K562 (cell line): Measurements from ENCODE around the gene NPIPA3. TPM values are rescaled to one million over a fixed set of nuclear protein-coding genes. Genes with fewer than 3 reads are reported as not detected.

Experiments
- ATAC-seq: fragments of 200-7000 bp; cut with Tn5 transposase; 3 replicates; pipeline ENCODE4 v1.9.1; 2020; ENCODE audit warnings: moderate library complexity
- BruUV-seq: library from RNA; stranded (reverse); fragments of 400-500 nt; replicated peaks from 2 replicates; lab custom pipeline; 2021; lab: Mats Ljungman, UMichigan
- CTCF ChIA-PET: fragments of 300-600 bp; formaldehyde crosslinking; extraction: SDS; loops from one replicate; lab custom pipeline; 2021; ENCODE audit warnings: low intra/inter-chr PET ratio; lab: Yijun Ruan, JAX
- POLR2A ChIA-PET: fragments of 300-600, 350-650 bp; sonication (Branson Sonifier 250); formaldehyde crosslinking; extraction: SDS; loops from one replicate; lab custom pipeline; 2021; ENCODE audit warnings: antibody characterized with exemption, inconsistent platforms; lab: Yijun Ruan, JAX
- DNase-seq, 4 experiments: peaks; one replicate each; pipeline versions ENCODE4 v3.0.0 to v3.0.0-alpha.2; 2011 to 2018; ENCODE audit warnings: low spot score in 3 of 4, mixed read lengths in 3 of 4; ENCODE audit errors: extremely low read depth in 1 of 4
- FAIRE-seq: peaks from 2 replicates; lab custom pipeline; 2011; peaks lifted over from hg19 to GRCh38; lab: Jason Lieb, UNC
- H2AFZ ChIP-seq: 2 replicates; pipeline ENCODE4 v1.6.0; 2011; ENCODE audit warnings: low read depth, low read length, control low read depth, inconsistent platforms
- H3K27ac ChIP-seq: fragments of 200-600 bp; 3 replicates; pipeline ENCODE4 v1.8.0; 2011; ENCODE audit warnings: low read depth, mild to moderate bottlenecking, control low read depth, inconsistent platforms, low read length, moderate library complexity, mixed read lengths; ENCODE audit errors: extremely low read depth
- H3K27me3 ChIP-seq, 2 experiments: fragments of 300-600 bp in 1 of 2; 2 replicates in 1 of 2; 3 replicates in 1 of 2; pipeline versions ENCODE4 v1.6.0 to v1.8.0; 2011; ENCODE audit warnings: inconsistent platforms in 2 of 2, low read length in 2 of 2, mild to moderate bottlenecking in 1 of 2, mixed read lengths in 1 of 2, moderate library complexity in 1 of 2; ENCODE audit not compliant: control insufficient read depth in 2 of 2, insufficient read depth in 2 of 2
- H3K36me3 ChIP-seq: fragments of 300-600 bp; 3 replicates; pipeline ENCODE4 v1.8.0; 2011; ENCODE audit warnings: mild to moderate bottlenecking, low read length, inconsistent platforms; ENCODE audit not compliant: control insufficient read depth, insufficient read depth
- H3K4me1 ChIP-seq, 2 experiments: fragments of 200-600 bp in 1 of 2; replicated peaks in 1 of 2; 2 replicates in 1 of 2; 3 replicates in 1 of 2; pipeline versions ENCODE4 v1.5.1 to v1.8.0; 2011; ENCODE audit warnings: inconsistent platforms in 2 of 2, low read length in 2 of 2, mild to moderate bottlenecking in 1 of 2, mixed read lengths in 1 of 2, moderate library complexity in 1 of 2; ENCODE audit not compliant: control insufficient read depth in 2 of 2, insufficient read depth in 2 of 2
- H3K4me2 ChIP-seq: 2 replicates; pipeline ENCODE4 v1.6.1; 2011; ENCODE audit warnings: low read length, control low read depth, inconsistent platforms, mixed read lengths; ENCODE audit not compliant: insufficient read depth
- H3K4me3 ChIP-seq: fragments of 200-600 bp; sonication (generic), shearing (Covaris generic); 2 replicates; pipeline ENCODE4 v1.5.1; 2016; ENCODE audit warnings: control low read depth, inconsistent platforms
- H3K79me2 ChIP-seq: fragments of 200-600 bp; 3 replicates; pipeline ENCODE4 v1.8.0; 2011; ENCODE audit warnings: low read length, inconsistent platforms; ENCODE audit not compliant: control insufficient read depth, insufficient read depth
- H3K9ac ChIP-seq, 2 experiments: 2 replicates each; pipeline versions ENCODE4 v1.6.0 to v1.6.1; 2011; ENCODE audit warnings: low read depth in 2 of 2, low read length in 2 of 2, control low read depth in 1 of 2, inconsistent platforms in 1 of 2, mild to moderate bottlenecking in 1 of 2, mixed read lengths in 1 of 2; ENCODE audit not compliant: insufficient read depth in 1 of 2
- H3K9me1 ChIP-seq: one replicate; pipeline ENCODE4 v1.6.0; 2011; ENCODE audit warnings: inconsistent platforms, mild to moderate bottlenecking, low read length, moderate library complexity; ENCODE audit not compliant: control insufficient read depth, insufficient read depth
- H3K9me3 ChIP-seq: replicated peaks from 2 replicates; pipeline ENCODE4 v1.5.1; 2011; ENCODE audit warnings: low read depth, low read length, inconsistent platforms; ENCODE audit not compliant: control insufficient read depth, insufficient read depth
- H4K20me1 ChIP-seq: replicated peaks from 2 replicates; pipeline ENCODE4 v1.6.1; 2011; ENCODE audit warnings: low read length, inconsistent platforms, mixed read lengths; ENCODE audit not compliant: control insufficient read depth, insufficient read depth
- YY1 ChIP-seq, 3 experiments: IDR thresholded peaks; 2 replicates each; pipeline ENCODE4 v1.6.1; 2011; ENCODE audit warnings: low read length in 2 of 3, mild to moderate bottlenecking in 2 of 3, moderate library complexity in 2 of 3, borderline replicate concordance in 1 of 3, control low read depth in 1 of 3, low read depth in 1 of 3; ENCODE audit not compliant: insufficient read depth in 3 of 3, insufficient replicate concordance in 2 of 3, control insufficient read depth in 1 of 3, insufficient read length in 1 of 3; ENCODE audit errors: extremely low read depth in 1 of 3
- ZNF561 ChIP-seq: fragments of 450-650 bp; formaldehyde crosslinking; conservative IDR thresholded peaks from 2 replicates; pipeline ENCODE4 v1.4.0; 2020; ENCODE audit warnings: mild to moderate bottlenecking, moderate library complexity
- WGBS: fragments of 100-300 bp; shearing (Covaris generic); methylation state at CpG from one replicate; pipeline ENCODE4 v1.1.6; 2016; ENCODE audit warnings: low coverage, mixed read lengths; ENCODE audit not compliant: insufficient coverage; ENCODE audit errors: missing lambda C conversion rate; 5-methylcytosine and 5-hydroxymethylcytosine counted together
- in situ Hi-C: fragments of 300-500 bp; cut with MboI; formaldehyde crosslinking; loops from 4 replicates; pipeline ENCODE4 v1.15.0; 2018; ENCODE audit warnings: inconsistent platforms, mixed read lengths
- intact Hi-C: fragments of 100-400 bp; cut with micrococcal nuclease; formaldehyde crosslinking; loops from 2 replicates; pipeline ENCODE4 v1.14.2; 2022
- polyA plus RNA-seq, 8 experiments: library from polyadenylated mRNA; depleted of rRNA in 4 of 8; stranded (reverse) in 5 of 8; unstranded in 3 of 8; fragments of >200 nt; fragmentation: Nextera tagmentation in 2 of 8; fragmentation: Illumina TruSeq in 1 of 8; extraction: Ambion mirVana in 2 of 8; extraction: Trizol in 1 of 8; gene quantifications; 2 replicates each; pipeline versions ENCODE4 v1.2.1 to v1.2.3, GENCODE V29; 2011 to 2014; ENCODE audit warnings: inconsistent platforms in 1 of 8, missing spikeins in 1 of 8
- total RNA-seq, 7 experiments: library from RNA; depleted of rRNA in 6 of 7; stranded (reverse); fragments of >200 nt in 6 of 7; fragmentation: Illumina TruSeq in 2 of 7; extraction: Trizol in 2 of 7; gene quantifications; 2 replicates each; pipeline versions ENCODE4 v1.2.1 to v1.2.3, GENCODE V29; 2011 to 2021; ENCODE audit warnings: low replicate concordance in 1 of 7

The NPIPA3 gene
- total and polyA plus RNA-seq, 9 of the 15 experiments (the other 6 are each of a cell fraction or from before 2014, with no cell fraction given), result 1.1 to 6.6 (median 2.0) TPM

DNA sequence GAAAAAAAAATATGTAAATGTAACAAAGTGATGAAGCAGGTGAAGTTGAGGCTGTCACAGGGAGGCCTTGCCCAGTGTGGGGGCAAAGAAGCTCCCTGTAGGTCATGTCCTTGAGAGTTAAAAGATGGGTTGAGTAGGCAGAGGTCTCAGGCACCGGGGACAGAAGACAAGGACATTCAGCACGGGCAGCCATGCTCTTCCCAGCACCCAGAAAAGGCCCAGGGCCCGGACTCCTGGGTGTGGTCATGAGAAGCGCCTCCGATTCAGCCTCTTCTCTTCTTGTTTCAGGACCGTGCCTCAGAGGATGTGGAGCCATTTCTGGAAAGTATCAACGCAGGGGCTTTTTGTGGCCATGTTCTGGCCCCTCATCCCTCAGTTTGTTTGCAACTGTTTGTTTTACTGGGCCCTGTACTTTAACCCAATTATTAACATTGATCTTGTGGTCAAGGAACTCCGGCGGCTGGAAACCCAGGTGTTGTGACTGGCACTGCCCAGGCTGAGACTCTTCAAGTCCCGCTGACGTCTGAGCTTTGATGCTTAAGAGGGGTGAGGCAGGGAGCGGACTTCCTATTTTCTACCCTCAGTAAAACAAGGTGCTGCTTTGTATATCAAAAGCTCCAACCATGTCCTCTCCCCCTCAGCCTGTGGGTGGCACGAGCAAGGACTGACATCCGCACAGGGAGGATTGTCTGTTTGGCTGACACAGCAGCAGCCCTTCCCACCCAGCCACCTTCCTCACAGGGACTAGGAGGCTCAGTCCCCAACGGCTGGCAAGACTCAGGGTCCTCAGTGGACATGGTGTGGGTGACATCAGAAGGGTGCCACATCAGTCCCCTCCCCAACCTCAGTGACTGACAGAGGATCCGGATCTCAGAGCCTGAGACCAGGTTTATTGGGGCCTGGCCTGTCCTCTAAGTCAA is 35.6 kb upstream of the NPIPA3 start:
- TF ChIP-seq YY1 (IDR thresholded peaks at IDR 0.05; ENCODE audit: borderline replicate concordance in 1 of 3, control insufficient read depth in 1 of 3, extremely low read depth in 1 of 3, insufficient read depth in 3 of 3, insufficient read length in 1 of 3, insufficient replicate concordance in 2 of 3, low read depth in 1 of 3, low read length in 2 of 3) (no peak), ZNF561 (CRISPR knock-in tag) (no peak)
- Histone ChIP-seq H3K9me3 (no peaks in the 10 kb centered on the region), H4K20me1 (0 out of 2 replicates have a peak, but pooled peaks cover 5% of the 10 kb centered on the region), H3K4me2 (no peak overlapping the region), H3K9ac (no peak overlapping the region; a peak in 1 of 4 replicates), H3K9me1 (no peaks in the 10 kb centered on the region), H3K27ac (no peak overlapping the region), H2AFZ (no peak overlapping the region), H3K4me1 (no peaks in the 10 kb centered on the region; a peak in 1 of 5 replicates), H3K27me3 (no peaks in the 10 kb centered on the region), H3K36me3 (peaks cover 55% of the 10 kb centered on the region), H3K4me3 (no peak overlapping the region), H3K79me2 (no peaks in the 10 kb centered on the region)
- ChIA-PET CTCF (no interaction called here), POLR2A (no interaction called here)
- in situ Hi-C loops, result no loop called here
- no peak for ATAC-seq
- FAIRE-seq, result no peak
- intact Hi-C loops, result no loop called here
- DNase-seq, result no peak
- WGBS, result 97% methylated on average over 15 of the region's 16 CpGs
- BruUV-seq, result TSS peak; percentile 41
